ENCODE data around the gene HTT-AS.

HTT-AS gene

DNA sequence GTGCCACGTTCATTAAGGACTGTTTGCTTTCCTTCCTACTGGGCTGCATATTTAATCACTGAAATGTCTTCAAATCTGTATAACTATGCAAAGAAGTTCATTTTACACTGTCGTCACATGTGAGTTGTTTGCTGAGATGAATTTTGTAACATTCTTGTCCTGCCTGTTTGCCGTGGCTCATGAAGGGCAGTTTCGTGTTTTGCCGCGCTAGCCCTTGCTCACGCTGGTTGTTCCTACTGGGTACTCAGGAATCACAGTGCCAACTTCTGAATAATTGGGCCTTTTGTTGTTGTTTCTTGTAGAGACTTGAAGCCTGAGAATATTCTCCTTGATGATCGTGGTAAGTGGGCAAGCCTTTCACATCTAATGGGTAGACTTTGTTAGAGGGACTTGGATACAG is 52.2 kb downstream of the HTT-AS start:
- Histone ChIP-seq H3K27ac (no peak overlapping the region), H3K4me1 (ENCODE audit: control insufficient read depth in 1 of 2, insufficient read depth in 1 of 2, low read depth in 1 of 2, low read length in 1 of 2) (no peaks in the 10 kb centered on the region), H3K9me3 (no peaks in the 10 kb centered on the region), H3K27me3 (no peaks in the 10 kb centered on the region), H3K36me3 (no peaks in the 10 kb centered on the region), H3K4me3 (ENCODE audit: low read depth in 1 of 2, low read length in 1 of 2) (no peak overlapping the region)
- TF ChIP-seq, protein P1, sequence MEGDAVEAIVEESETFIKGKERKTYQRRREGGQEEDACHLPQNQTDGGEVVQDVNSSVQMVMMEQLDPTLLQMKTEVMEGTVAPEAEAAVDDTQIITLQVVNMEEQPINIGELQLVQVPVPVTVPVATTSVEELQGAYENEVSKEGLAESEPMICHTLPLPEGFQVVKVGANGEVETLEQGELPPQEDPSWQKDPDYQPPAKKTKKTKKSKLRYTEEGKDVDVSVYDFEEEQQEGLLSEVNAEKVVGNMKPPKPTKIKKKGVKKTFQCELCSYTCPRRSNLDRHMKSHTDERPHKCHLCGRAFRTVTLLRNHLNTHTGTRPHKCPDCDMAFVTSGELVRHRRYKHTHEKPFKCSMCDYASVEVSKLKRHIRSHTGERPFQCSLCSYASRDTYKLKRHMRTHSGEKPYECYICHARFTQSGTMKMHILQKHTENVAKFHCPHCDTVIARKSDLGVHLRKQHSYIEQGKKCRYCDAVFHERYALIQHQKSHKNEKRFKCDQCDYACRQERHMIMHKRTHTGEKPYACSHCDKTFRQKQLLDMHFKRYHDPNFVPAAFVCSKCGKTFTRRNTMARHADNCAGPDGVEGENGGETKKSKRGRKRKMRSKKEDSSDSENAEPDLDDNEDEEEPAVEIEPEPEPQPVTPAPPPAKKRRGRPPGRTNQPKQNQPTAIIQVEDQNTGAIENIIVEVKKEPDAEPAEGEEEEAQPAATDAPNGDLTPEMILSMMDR (IDR thresholded peaks at IDR 0.05), result no peak

DNA sequence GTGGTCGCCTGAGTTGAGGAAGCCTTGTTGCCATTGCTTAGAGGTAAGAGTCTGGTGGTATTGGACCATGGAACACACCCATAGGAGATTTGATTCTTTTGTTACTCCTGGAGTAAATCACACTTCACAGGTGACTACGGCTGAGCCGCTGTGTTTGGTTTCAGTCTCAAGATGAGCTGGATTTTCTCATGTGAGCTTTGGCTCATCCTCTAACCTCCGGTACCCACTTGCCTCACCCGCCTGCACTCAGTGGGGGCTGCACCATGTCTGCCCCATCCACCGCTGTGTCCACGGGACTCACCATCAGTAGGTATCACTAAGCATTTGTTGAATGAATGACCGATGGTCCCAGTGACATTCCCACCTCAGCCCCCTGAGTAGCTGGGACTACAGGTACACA is 52.7 kb downstream of the HTT-AS start:
- H3K36me3 ChIP-seq, result no peaks in the 10 kb centered on the region
- H3K9me3 ChIP-seq, result no peaks in the 10 kb centered on the region
- no peaks in the 10 kb centered on the region for H3K4me1 ChIP-seq (ENCODE audit: control insufficient read depth in 1 of 2, insufficient read depth in 1 of 2, low read depth in 1 of 2, low read length in 1 of 2)
- TF ChIP-seq, protein P1 (IDR thresholded peaks at IDR 0.05), result no peak
- H3K27ac ChIP-seq, result no peak overlapping the region
- H3K4me3 ChIP-seq (ENCODE audit: low read depth in 1 of 2, low read length in 1 of 2), result no peak overlapping the region
- H3K27me3 ChIP-seq, result no peaks in the 10 kb centered on the region

DNA sequence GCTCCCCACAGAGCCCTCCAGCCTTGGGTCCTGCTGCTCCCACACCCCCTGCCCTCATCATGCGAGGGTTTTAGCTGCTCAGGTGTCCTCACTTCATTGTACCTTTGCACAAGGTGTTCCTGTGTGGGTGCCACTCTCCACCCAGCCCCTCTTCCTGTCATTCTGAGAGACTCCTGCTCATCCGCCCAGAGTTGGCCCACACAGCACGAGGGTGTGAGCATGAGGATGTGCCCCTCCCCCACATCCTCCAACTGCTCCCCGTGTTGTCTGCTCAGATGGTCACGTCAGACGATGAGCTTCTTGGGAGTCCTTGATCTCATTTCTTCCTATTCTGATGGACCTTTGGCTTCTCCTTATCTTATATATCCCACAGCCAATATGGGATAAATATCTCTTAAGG is 53.2 kb downstream of the HTT-AS start:
- no peaks in the 10 kb centered on the region for H3K27me3 ChIP-seq
- H3K36me3 ChIP-seq, result no peaks in the 10 kb centered on the region
- no peaks in the 10 kb centered on the region for H3K9me3 ChIP-seq
- H3K4me1 ChIP-seq (ENCODE audit: control insufficient read depth in 1 of 2, insufficient read depth in 1 of 2, low read depth in 1 of 2, low read length in 1 of 2), result no peaks in the 10 kb centered on the region
- no peak overlapping the region for H3K4me3 ChIP-seq (ENCODE audit: low read depth in 1 of 2, low read length in 1 of 2)
- TF ChIP-seq, protein P1 (IDR thresholded peaks at IDR 0.05), result no peak
- H3K27ac ChIP-seq, result no peak overlapping the region

DNA sequence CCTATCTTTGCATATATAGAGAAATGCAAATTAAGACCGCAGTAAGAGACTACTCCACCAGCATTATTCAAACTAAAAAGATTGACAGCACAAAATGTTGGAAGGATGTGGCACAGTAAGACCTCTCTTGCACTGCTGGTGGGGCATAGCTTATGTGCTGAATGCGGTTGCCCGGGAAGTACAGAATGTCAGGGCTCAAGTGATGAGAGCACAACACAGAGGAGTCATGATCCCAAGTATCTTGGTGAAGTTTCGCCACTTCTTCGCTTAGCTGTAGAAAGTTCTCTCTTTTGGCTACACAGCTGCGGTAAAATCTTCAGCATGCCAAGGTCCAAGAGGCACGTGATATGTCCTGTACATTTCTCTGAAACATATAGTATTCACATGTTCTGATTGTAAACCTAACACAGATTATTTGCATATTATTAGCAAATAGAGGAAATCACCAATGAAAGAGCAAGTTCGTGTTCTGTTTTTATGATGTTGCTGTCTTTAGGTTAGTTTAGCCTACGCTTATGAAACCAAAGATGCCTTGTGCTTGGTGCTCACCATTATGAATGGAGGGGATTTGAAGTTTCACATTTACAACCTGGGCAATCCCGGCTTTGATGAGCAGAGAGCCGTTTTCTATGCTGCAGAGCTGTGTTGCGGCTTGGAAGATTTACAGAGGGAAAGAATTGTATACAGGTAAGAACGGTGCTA is 55.0 kb downstream of the HTT-AS start:
- no peaks in the 10 kb centered on the region for H3K27me3 ChIP-seq
- H3K4me3 ChIP-seq (ENCODE audit: low read depth in 1 of 2, low read length in 1 of 2), result no peak overlapping the region
- TF ChIP-seq, protein P1 (IDR thresholded peaks at IDR 0.05), result no peak
- H3K9me3 ChIP-seq, result no peaks in the 10 kb centered on the region
- no peaks in the 10 kb centered on the region for H3K4me1 ChIP-seq (ENCODE audit: control insufficient read depth in 1 of 2, insufficient read depth in 1 of 2, low read depth in 1 of 2, low read length in 1 of 2)
- H3K36me3 ChIP-seq, result no peaks in the 10 kb centered on the region
- H3K27ac ChIP-seq, result no peak overlapping the region

DNA sequence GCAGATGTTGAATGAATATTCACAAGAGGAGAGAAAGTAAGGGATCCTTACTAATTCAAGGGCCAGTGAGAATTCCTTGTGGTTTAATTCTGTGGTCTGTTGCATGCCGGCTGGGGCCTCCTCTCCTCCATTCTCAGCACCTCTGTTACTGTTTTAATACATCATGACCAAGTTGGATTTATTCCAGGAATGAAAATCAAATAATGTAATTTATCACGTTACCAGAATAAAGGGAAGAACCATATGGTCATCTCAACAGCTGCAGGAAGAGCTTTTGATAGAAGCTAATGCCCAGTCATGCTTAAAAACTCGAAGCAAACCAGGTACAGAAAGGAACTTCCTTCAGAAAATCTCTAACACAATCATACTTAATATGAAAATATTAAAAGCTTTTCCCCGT is 56.8 kb downstream of the HTT-AS start:
- no peaks in the 10 kb centered on the region for H3K36me3 ChIP-seq
- no peak overlapping the region for H3K27ac ChIP-seq
- H3K4me1 ChIP-seq (ENCODE audit: control insufficient read depth in 1 of 2, insufficient read depth in 1 of 2, low read depth in 1 of 2, low read length in 1 of 2), result no peaks in the 10 kb centered on the region
- no peak overlapping the region for H3K4me3 ChIP-seq (ENCODE audit: low read depth in 1 of 2, low read length in 1 of 2)
- no peaks in the 10 kb centered on the region for H3K27me3 ChIP-seq
- no peaks in the 10 kb centered on the region for H3K9me3 ChIP-seq
- TF ChIP-seq, protein P1 (IDR thresholded peaks at IDR 0.05), result no peak
